HG03521 (cell line): ENCODE measurements around the gene IRAG1.
"Not testable (repeated sequence)": the region's sequence is repeated elsewhere in the genome, so short reads cannot be mapped to it uniquely, and the experiment has no call there.

Source experiments
- ATAC-seq: cut with Tn5 transposase; IDR thresholded peaks from one replicate; pipeline ENCODE4 v1.9.1; 2021; ENCODE audit warnings: mild to moderate bottlenecking, moderate library complexity; ENCODE audit not compliant: unreplicated experiment

The IRAG1 gene

GRCh38 chr11:10708131-10708530 lies 14.6 kb upstream of the IRAG1 start:
- no peak for ATAC-seq

GRCh38 chr11:10701982-10702381 lies 8.4 kb upstream of the IRAG1 start:
- no peak for ATAC-seq

GRCh38 chr11:10699072-10699471 lies 5.5 kb upstream of the IRAG1 start:
- no peak for ATAC-seq

- no peak for ATAC-seq
Measured at GRCh38 chr11:10697323-10697620, 3.7 kb upstream of the IRAG1 start.

- no peak for ATAC-seq
Measured at GRCh38 chr11:10696468-10697322, 3.1 kb upstream of the IRAG1 start.

- no peak for ATAC-seq
Measured at GRCh38 chr11:10695833-10696232, 2.3 kb upstream of the IRAG1 start.

- no peak for ATAC-seq
Measured at GRCh38 chr11:10694486-10695239, 1.1 kb upstream of the IRAG1 start.

GRCh38 chr11:10692531-10693115 lies 932 bp downstream of the IRAG1 start:
- no peak for ATAC-seq

GRCh38 chr11:10688401-10688800 lies 5.2 kb downstream of the IRAG1 start:
- no peak for ATAC-seq

GRCh38 chr11:10686311-10686710 lies 7.2 kb downstream of the IRAG1 start:
- ATAC-seq = no peak

GRCh38 chr11:10683429-10683828 lies 10.1 kb downstream of the IRAG1 start:
- no peak for ATAC-seq

GRCh38 chr11:10680956-10681487 lies 12.5 kb downstream of the IRAG1 start:
- no peak for ATAC-seq

- not testable (repeated sequence) for ATAC-seq
Measured at GRCh38 chr11:10680279-10680678, 13.3 kb downstream of the IRAG1 start.

GRCh38 chr11:10679644-10680043 lies 13.9 kb downstream of the IRAG1 start:
- no peak for ATAC-seq

- no peak for ATAC-seq
Measured at GRCh38 chr11:10678101-10678500, 15.5 kb downstream of the IRAG1 start.

GRCh38 chr11:10676919-10677318 lies 16.6 kb downstream of the IRAG1 start:
- no peak for ATAC-seq

- ATAC-seq = no peak
Measured at GRCh38 chr11:10674911-10675440, 18.6 kb downstream of the IRAG1 start.

GRCh38 chr11:10674440-10674855 lies 19.1 kb downstream of the IRAG1 start:
- no peak for ATAC-seq

GRCh38 chr11:10673501-10674062 lies 20.0 kb downstream of the IRAG1 start:
- ATAC-seq = no peak

GRCh38 chr11:10670099-10670498 lies 23.5 kb downstream of the IRAG1 start:
- no peak for ATAC-seq
